GM12892 (cell line): Measurements from ENCODE around the gene SLC5A6.

Experiments used
- POLR2A ChIP-seq: IDR thresholded peaks from 2 replicates; pipeline ENCODE4 v1.6.1; 2011; ENCODE audit warnings: low read depth, low read length, control low read depth
- POLR2AphosphoS5 ChIP-seq: IDR thresholded peaks from 2 replicates; pipeline ENCODE4 v1.6.1; 2011; ENCODE audit warnings: low read depth, low read length, control low read depth

- TF ChIP-seq POLR2A: no peak
- no peak for TF ChIP-seq POLR2AphosphoS5
These were observed 39.7 kb upstream of the SLC5A6 start for GRCh38 chr2:27251766-27252165.
